NT2/D1 (cell line): ENCODE measurements around the gene WDCP.

Experiments used
- SUZ12 ChIP-seq: IDR thresholded peaks from 2 replicates; pipeline ENCODE4 v1.6.1; 2011; ENCODE audit not compliant: insufficient read length, insufficient read depth; ENCODE audit errors: extremely low read depth
- YY1 ChIP-seq: IDR thresholded peaks from 2 replicates; pipeline ENCODE4 v1.6.1; 2011; ENCODE audit not compliant: insufficient read length, insufficient read depth

- TF ChIP-seq YY1 (no peak), SUZ12 (no peak)
These were observed 27.5 kb downstream of the WDCP start for GRCh38 chr2:24019729-24020128.
